HG02763 (cell line): ENCODE data around the gene PRKCE.
A peak's percentile ranks its signal among the peaks of the same experiment; 100 is the strongest.

ENCODE experiments used
- ATAC-seq: cut with Tn5 transposase; IDR thresholded peaks from one replicate; pipeline ENCODE4 v1.9.1; 2021; ENCODE audit warnings: mild to moderate bottlenecking, moderate library complexity; ENCODE audit not compliant: unreplicated experiment

PRKCE gene

DNA sequence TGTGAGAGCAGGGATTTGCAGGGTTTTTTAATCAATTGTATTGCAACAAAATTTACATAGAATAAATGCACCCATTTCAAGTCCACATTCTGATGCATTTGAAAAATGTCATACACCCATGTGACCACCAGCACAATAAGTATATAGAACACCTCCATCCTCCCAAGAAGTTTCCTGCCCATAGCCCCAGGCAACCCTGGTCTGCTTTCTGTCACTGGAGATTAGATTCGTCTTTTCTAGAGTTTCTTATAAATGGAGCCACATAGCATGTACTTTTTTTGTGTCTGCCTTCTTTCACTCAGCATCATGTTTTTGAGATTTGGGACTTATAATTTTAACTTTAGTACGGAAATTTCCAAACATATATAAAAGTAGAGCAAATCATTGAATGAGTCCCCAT is 518.6 kb downstream of the PRKCE start:
- ATAC-seq: no peak

- ATAC-seq: no peak
Observed at GRCh38 chr2:46170611-46171350, 519.3 kb downstream of the PRKCE start.

DNA sequence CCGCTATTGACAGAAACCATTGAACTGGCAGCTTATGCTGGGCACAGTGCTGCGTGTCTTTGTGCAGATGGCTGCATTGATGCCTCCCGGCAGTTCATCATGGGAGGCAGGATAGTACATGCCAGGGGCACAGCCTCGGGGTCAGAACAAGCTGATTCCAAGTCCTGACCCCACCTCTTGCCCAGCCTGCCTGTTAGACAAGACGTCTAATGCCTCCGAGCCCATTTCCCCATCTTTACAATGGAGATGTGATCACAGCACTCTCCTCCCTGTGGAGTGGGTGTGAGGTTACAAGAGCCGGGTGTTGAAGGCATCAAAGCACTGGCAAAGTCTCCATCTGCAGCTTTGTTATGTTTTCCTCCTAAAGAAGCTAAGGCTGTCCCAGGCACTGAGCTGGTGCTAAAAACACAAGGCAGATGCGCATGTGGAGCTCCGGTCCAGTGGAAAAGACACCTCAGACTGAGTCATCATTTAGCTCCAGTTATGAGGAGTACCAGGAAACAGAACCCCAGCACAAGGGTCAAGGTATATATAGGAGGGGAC is 520.0 kb downstream of the PRKCE start:
- ATAC-seq: no peak

DNA sequence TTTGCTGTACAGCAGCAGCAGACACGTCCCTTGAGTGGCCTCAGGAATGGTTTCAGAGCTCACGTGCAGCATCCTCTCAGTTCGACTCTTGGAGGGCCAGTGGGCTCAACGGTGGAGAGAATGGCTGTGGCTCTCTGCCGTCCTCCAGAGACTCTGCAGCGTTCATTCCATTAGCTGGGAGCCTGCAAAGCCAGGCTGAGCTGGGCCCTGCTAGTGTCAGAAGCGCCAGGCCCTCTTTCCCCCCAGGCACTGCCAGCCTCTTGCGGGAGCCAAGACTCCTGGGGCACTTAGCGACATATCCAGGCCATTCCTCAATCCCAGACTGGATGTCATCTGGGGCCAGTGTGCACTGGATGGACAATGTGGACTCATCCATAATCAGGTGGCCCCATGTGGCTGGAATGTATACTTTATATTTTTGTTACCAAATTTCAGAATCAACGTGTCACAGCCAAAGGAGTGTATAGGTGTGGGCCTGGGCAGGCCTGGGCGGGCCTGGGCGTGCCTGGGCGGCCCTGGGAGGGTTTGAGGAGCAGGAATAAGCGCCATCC is 520.6 kb downstream of the PRKCE start:
- no peak for ATAC-seq

DNA sequence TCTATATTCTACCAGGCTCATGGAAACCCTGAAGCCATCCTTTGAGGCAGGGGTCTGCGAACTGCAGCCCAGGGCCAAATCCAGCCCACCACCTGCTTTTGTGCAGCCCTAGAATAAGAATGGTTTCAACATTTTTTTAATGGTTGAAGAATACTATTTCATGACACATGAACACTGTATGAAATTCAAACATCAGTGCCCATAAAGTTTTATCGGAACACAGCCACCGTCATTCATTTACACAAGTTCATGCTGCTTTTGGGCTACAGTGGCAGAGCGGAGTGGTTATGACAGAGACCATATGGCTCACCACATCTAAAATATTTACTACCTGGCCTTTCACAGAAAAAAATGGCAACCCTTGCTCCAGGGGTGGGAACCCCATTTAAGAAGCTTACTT is 521.6 kb downstream of the PRKCE start:
- no peak for ATAC-seq

- no peak for ATAC-seq
Observed at GRCh38 chr2:46173636-46174250, 522.3 kb downstream of the PRKCE start.

DNA sequence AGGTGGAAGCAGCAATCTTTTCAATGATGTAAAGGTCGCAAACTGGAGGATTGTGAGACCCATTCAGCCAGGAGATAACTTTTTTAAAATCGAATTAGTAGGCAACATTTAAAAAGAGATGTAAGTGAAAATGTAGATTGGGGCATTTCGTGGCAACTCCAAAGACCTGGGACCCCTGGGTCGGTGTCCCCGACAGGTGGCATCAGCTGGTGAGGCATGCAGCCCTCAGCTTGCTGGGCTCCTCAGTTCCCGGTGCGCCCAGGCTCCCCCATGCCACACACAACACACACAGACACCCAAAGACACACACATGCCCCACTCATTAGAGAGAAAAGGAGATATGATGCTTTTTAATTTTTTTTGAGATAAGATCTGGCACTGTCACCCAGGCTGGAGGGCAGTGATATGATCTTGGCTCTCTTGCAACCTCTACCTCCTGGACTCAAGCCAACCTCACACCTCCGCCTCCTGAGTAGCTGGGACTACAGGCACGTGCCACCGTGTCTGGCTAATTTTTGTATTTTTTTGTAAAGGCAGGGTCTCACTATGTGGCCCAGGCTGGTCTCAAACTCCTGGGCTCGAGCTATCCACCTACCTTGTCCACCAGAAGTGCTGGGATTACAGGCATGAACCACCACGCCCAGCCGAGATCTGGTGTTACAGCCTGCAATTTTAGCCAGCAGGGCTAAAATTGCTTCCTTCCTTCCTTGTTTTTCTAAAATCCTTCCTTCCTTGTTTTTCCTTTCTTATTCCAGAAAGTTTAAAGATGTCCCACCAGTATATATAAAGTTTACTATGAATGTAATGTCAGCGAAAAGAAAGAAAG is 523.1 kb downstream of the PRKCE start:
- no peak for ATAC-seq

DNA sequence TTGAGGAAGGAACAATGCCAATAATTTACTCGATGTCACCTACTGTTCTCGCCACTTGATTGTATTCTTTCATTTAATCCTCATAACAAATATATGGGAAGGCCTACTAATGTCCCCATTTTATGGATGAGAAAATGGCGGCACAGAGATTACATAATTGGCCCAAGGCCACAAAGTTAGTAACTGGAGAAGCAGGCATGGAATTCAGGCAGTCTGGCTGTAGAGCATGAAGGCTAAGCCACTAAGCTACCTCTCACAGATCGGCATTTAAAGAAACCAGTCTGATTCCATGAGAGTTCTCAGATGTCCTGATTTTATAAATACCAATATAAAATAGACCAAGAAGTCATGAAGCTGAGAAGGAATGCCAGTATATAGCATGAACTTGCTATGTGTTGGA is 523.9 kb downstream of the PRKCE start:
- ATAC-seq: no peak

- ATAC-seq: no peak
Observed at GRCh38 chr2:46177461-46178089, 526.1 kb downstream of the PRKCE start.

DNA sequence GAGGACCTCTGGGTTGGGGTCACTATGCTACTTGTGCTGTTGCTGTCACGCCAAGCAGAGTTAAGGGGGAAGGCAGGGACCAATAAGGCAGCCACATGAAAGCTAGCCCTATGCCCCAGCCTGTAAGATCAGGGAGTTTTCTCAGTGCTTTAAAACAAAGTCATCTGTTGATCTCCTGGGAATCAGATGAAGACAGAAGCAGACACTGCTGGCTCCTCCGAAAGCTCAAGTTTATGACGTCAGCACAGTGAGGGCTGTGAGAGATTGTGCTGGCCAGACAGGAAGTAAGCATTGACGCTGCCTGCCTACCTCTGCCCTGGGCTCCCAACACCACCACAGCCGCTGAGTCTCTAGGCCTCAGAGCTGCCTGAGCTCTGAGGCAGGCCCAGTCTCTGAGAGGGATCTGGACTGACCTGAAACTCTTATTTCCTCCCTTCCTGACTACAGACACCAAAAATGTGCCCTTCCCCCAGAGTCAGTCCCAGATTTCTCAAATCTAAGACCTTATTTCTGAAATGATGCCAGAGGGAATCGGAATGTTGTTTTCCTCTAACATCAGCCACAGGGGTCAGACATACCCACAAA is 527.7 kb downstream of the PRKCE start:
- ATAC-seq: no peak

GRCh38 chr2:46180189-46180588 is 528.7 kb downstream of the PRKCE start:
- ATAC-seq: no peak

DNA sequence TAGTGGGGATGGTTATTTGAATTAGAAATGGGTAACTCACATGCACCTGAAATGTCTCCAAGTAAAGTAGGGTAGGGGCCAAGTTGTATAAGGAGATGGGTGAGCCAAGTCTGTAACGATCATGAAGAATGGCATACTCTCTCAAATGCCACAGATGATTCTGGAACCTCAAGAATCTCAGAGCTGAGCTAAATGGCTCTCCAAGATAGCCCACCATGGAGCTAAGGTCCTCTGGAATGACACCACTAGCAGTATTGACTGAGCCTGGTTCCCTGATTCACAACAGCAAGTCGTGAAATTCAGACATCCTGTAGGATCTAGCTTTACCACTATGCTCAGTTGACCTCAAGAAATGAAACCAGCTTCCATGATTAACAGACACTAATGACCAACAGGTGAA is 529.8 kb downstream of the PRKCE start:
- ATAC-seq: no peak

DNA sequence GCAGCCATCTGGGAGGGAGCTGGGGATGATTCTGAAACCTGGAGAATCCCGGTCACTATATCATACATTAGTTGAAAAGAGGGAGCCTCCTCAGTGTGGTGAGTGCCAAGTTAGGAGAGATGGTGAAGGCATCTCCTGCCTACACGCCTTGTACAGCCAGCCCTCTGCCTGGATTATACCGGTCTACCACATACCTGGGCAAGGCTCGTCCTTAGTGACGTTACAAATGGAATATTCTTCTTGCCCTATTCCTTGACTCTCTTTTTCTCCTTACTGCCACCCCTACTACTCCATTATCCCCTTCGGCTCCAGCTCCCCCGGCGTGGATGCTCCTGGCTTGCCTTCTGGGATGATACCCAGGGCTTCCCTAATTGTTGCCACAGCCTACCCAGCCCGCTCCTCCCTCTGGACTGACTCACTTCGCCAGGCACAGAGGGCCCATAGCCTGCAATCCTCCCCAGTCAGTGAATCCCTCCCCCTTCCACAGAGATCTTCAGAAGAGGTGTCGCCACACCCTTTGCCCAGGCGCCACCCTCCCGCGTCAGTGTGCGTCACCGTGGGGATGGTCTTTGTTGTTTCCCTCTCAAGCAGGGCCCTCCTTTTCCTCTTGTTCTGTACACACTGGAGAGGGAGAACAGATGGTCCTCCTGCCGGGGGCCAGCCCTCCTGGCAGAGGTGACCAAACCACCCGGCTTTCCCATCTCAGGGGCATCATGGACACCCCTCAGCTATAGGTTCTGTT is 530.5 kb downstream of the PRKCE start:
- ATAC-seq: no peak

- no peak for ATAC-seq
Observed at GRCh38 chr2:46183426-46183825, 532.0 kb downstream of the PRKCE start.

GRCh38 chr2:46184794-46185583 is 533.5 kb downstream of the PRKCE start:
- ATAC-seq: no peak

DNA sequence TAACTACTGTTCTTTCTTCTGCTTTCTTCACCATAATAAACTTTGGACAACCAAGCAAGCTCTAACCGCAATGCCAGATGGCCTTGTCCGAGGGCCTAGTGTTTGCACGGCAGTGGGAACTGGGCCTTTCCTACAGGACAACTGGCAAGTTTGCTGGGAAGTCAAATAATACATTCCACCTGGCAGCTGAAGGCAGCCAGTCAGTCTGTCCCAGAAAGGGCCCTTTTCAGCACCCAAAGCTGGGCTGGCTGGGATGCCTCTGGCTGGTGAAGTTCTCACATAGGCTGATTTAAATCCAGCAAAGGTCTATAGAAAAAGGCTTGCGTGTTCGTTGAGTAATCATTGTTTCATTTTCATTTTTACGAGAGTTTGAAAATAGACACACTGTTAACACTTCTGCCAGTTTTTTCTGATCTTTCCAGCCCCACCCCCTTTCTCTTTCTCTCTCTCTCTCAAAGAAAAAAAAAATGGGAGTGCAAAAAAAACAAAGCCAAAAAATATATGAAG is 535.7 kb downstream of the PRKCE start:
- ATAC-seq: peak; percentile 69

DNA sequence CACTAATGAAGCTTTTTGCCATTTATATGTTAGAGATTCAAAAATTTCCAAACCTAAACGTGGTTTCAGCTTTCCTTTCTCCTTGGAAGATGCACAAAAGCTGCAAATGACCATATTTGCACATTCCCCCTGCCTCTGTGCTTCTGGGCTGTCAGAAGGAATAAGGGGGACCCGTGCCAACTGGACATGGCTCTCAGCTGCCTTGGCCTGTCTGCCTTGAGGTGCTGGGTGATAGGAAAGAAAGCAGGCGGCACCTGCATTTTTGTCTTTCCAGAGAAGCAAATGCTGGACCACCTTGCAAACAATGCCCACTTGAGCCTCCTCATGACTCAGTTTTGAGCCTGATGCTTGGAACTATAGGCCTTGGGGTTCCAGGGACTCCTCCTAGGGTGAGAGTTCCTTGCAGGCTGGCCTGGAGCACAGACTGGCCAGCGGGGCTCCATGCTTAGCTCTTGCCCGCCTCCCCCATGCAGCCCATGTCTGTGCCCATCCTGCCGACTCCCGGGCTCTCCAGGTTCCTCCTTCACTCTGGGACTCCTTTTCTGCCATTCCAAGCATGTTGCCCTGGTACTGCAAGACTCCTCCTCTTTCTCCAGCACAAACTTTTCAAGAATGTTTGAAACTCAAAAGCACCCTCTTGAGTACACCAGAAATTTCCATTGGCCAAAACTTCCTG is 536.7 kb downstream of the PRKCE start:
- no peak for ATAC-seq

DNA sequence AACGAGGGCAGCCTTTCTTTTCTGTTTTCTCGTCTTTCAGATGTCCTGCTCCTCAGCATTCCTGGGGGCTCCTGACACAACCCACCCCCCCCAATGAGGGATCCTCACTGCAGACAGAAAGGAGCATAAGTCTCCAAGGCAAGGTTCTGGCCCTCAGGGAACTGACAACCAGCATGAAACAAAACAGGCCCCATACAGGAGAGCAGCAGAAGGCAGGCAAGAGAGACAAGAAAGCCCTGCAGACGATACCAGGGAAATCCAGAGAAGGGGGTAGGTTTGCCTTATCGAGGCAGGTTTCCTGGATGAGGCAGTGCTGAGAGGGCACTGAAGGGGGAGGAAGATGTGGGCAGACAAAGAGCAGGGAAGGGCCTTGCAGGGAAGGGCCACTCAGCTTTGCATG is 541.9 kb downstream of the PRKCE start:
- ATAC-seq: no peak
